ENCODE results near the gene SIN3B.

The SIN3B gene

GRCh38 chr19:16899566-16900075 is 70.4 kb downstream of the SIN3B start:
- Mint-ChIP-seq H3K36me3 (peaks cover 26% of the 10 kb centered on the region), H3K4me1 (peaks cover 8% of the 10 kb centered on the region), H3K9me3 (no peaks in the 10 kb centered on the region), H3K27ac (peak overlapping the region; percentile 29), H3K4me3 (peak overlapping the region; percentile 61)
- DNase-seq (ENCODE audit: low spot score in 2 of 2) (no peak), ATAC-seq (peak; percentile 50)

- Mint-ChIP-seq H3K27ac (no peak overlapping the region), H3K4me1 (peaks cover 8% of the 10 kb centered on the region), H3K4me3 (no peak overlapping the region), H3K9me3 (no peaks in the 10 kb centered on the region), H3K36me3 (peaks cover 17% of the 10 kb centered on the region)
- DNase-seq (ENCODE audit: low spot score in 2 of 2) (no peak), ATAC-seq (no peak)
Measured at GRCh38 chr19:16901491-16902175, 72.4 kb downstream of the SIN3B start.

DNA sequence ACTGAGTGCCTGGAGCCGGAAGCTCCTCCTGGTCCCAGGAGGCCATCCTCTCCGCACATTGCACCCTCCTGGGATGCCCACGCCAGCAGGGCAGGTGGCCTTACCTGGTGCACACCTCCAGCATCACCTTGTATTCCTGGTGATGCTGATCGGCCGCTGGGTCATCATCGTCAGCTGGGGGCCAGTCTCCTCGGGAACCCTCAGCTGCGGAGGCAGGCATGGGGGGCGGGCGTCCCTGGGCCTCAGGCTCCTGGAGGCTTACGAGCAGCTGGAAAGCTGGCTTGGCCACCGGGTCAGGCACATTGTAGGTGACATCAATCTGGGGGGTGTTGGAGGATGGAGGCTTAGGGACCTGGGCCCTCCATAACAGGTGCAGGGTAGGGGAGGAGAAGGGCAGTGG is 73.3 kb downstream of the SIN3B start:
- peaks cover 8% of the 10 kb centered on the region for H3K36me3 Mint-ChIP-seq
- H3K27ac Mint-ChIP-seq, result no peak overlapping the region
- H3K4me3 Mint-ChIP-seq, result no peak overlapping the region
- no peaks in the 10 kb centered on the region for H3K9me3 Mint-ChIP-seq
- peaks cover 8% of the 10 kb centered on the region for H3K4me1 Mint-ChIP-seq
- no peak for DNase-seq (ENCODE audit: low spot score in 2 of 2)
- ATAC-seq, result no peak

- Mint-ChIP-seq H3K9me3 (no peaks in the 10 kb centered on the region), H3K27ac (no peak overlapping the region), H3K36me3 (peaks cover 6% of the 10 kb centered on the region), H3K4me3 (no peak overlapping the region), H3K4me1 (peaks cover 8% of the 10 kb centered on the region)
- no peak for DNase-seq (ENCODE audit: low spot score in 2 of 2)
- ATAC-seq, result no peak
Measured at GRCh38 chr19:16903347-16903746, 74.1 kb downstream of the SIN3B start.

- Mint-ChIP-seq H3K4me1 (peaks cover 6% of the 10 kb centered on the region), H3K36me3 (peaks cover 4% of the 10 kb centered on the region), H3K9me3 (no peaks in the 10 kb centered on the region), H3K27ac (no peak overlapping the region), H3K4me3 (no peak overlapping the region)
- no peak for DNase-seq (ENCODE audit: low spot score in 2 of 2)
- no peak for ATAC-seq
Measured at GRCh38 chr19:16904599-16904998, 75.4 kb downstream of the SIN3B start.

- H3K4me1 Mint-ChIP-seq, result no peaks in the 10 kb centered on the region
- H3K27ac Mint-ChIP-seq, result no peak overlapping the region
- no peak for ATAC-seq
- peaks cover 13% of the 10 kb centered on the region for H3K9me3 Mint-ChIP-seq
- DNase-seq (ENCODE audit: low spot score in 2 of 2), result no peak
- H3K4me3 Mint-ChIP-seq, result no peak overlapping the region
- no peaks in the 10 kb centered on the region for H3K36me3 Mint-ChIP-seq
Measured at GRCh38 chr19:16908759-16909158, 79.6 kb downstream of the SIN3B start.

DNA sequence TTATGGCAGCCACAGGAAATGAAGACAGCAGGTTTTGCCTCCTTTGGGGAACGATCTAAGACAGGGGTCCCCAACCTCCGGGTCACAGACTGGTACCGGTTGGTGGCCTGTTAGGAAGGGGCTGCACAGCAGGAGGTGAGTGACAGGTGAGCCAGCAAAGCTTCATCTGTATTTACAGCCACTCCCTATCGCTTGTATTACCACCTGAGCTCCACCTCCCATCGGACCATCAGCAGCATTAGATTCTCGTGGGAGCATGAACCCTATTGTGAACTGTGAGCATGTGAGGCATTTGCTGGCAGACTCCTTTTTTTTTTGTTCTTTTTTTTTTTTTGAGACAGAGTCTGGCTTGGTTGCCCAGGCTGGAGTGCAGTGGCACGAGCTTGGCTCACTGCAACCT is 81.8 kb downstream of the SIN3B start:
- H3K4me3 Mint-ChIP-seq, result no peak overlapping the region
- no peaks in the 10 kb centered on the region for H3K4me1 Mint-ChIP-seq
- H3K36me3 Mint-ChIP-seq, result no peaks in the 10 kb centered on the region
- H3K9me3 Mint-ChIP-seq, result peaks cover 13% of the 10 kb centered on the region
- H3K27ac Mint-ChIP-seq, result no peak overlapping the region
- DNase-seq (ENCODE audit: low spot score in 2 of 2) (no peak), ATAC-seq (no peak)

GRCh38 chr19:16912780-16913179 is 83.6 kb downstream of the SIN3B start:
- H3K27ac Mint-ChIP-seq, result no peak overlapping the region
- no peaks in the 10 kb centered on the region for H3K4me1 Mint-ChIP-seq
- H3K4me3 Mint-ChIP-seq, result no peak overlapping the region
- peaks cover 13% of the 10 kb centered on the region for H3K9me3 Mint-ChIP-seq
- no peaks in the 10 kb centered on the region for H3K36me3 Mint-ChIP-seq
- no peak for ATAC-seq
- DNase-seq (ENCODE audit: low spot score in 2 of 2), result no peak

DNA sequence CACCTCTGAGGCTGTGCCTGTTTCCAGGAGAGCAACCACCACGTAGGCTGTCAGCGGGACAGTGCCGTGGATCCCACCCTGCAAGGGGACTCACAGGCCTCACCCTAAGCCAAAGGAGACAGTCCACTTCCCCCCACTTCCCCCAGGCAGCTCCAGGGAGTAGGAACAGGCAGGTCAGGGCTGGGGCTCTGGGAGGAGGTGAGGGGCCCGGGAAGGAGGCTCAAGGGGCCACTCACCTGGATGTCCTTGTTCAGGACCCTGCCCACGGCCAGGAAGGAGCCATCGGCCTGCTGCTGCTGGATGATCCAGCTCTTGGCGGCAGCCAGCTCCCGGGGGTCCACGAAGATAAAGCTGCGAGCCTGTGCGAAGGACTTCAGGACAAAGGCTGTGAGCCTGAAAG is 85.2 kb downstream of the SIN3B start:
- Mint-ChIP-seq H3K36me3 (no peaks in the 10 kb centered on the region), H3K4me1 (no peaks in the 10 kb centered on the region), H3K4me3 (no peak overlapping the region), H3K9me3 (peaks cover 13% of the 10 kb centered on the region), H3K27ac (no peak overlapping the region)
- ATAC-seq (no peak), DNase-seq (ENCODE audit: low spot score in 2 of 2) (no peak)

GRCh38 chr19:16915135-16915534 is 85.9 kb downstream of the SIN3B start:
- Mint-ChIP-seq H3K27ac (no peak overlapping the region), H3K4me3 (no peak overlapping the region), H3K36me3 (no peaks in the 10 kb centered on the region), H3K9me3 (peaks cover 13% of the 10 kb centered on the region), H3K4me1 (no peaks in the 10 kb centered on the region)
- no peak for DNase-seq (ENCODE audit: low spot score in 2 of 2)
- ATAC-seq, result no peak

- no peak overlapping the region for H3K27ac Mint-ChIP-seq
Measured at GRCh38 chr19:16915734-16916133, 86.5 kb downstream of the SIN3B start.

DNA sequence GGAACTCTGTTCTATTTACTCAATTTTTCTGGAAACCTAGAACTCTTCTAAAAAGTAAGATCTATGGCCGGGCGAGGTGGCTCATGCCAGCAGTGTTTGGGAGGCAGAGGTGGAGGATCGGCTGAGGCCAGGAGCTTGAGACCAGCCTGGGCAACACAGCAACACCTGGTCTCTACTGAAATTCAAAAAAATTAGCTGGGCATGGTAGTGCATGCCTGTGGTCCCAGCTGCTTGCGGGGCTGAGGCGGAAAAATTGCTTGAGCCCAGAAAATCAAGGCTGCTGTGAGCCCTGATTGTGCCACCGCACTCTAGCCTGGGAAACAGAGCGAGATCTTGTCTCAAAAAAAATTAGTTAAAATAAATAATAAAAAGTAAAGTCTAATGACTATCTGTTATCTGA is 88.2 kb downstream of the SIN3B start:
- ATAC-seq, result no peak
- no peaks in the 10 kb centered on the region for H3K36me3 Mint-ChIP-seq

More at GRCh38 chr19:16915734-16916133, 86.5 kb downstream of the SIN3B start:
- DNase-seq (ENCODE audit: low spot score in 2 of 2) (no peak), ATAC-seq (no peak)
- Mint-ChIP-seq H3K36me3 (no peaks in the 10 kb centered on the region), H3K4me3 (no peak overlapping the region), H3K4me1 (no peaks in the 10 kb centered on the region), H3K9me3 (peaks cover 13% of the 10 kb centered on the region)

GRCh38 chr19:16919496-16919895 is 90.3 kb downstream of the SIN3B start:
- DNase-seq (ENCODE audit: low spot score in 2 of 2) (no peak), ATAC-seq (no peak)
- H3K4me3 Mint-ChIP-seq, result no peak overlapping the region
- no peaks in the 10 kb centered on the region for H3K36me3 Mint-ChIP-seq
- no peaks in the 10 kb centered on the region for H3K4me1 Mint-ChIP-seq
- no peak overlapping the region for H3K27ac Mint-ChIP-seq
- no peaks in the 10 kb centered on the region for H3K9me3 Mint-ChIP-seq

More for the DNA sequence above, 88.2 kb downstream of the SIN3B start:
- Mint-ChIP-seq H3K4me3 (no peak overlapping the region), H3K9me3 (peaks cover 10% of the 10 kb centered on the region), H3K4me1 (no peaks in the 10 kb centered on the region), H3K27ac (no peak overlapping the region)
- no peak for DNase-seq (ENCODE audit: low spot score in 2 of 2)

GRCh38 chr19:16920816-16921529 is 91.8 kb downstream of the SIN3B start:
- peaks cover 8% of the 10 kb centered on the region for H3K9me3 Mint-ChIP-seq
- H3K4me3 Mint-ChIP-seq, result no peak overlapping the region
- H3K36me3 Mint-ChIP-seq, result no peaks in the 10 kb centered on the region
- no peaks in the 10 kb centered on the region for H3K4me1 Mint-ChIP-seq
- DNase-seq (ENCODE audit: low spot score in 2 of 2) (no peak), ATAC-seq (no peak)
- no peak overlapping the region for H3K27ac Mint-ChIP-seq

DNA sequence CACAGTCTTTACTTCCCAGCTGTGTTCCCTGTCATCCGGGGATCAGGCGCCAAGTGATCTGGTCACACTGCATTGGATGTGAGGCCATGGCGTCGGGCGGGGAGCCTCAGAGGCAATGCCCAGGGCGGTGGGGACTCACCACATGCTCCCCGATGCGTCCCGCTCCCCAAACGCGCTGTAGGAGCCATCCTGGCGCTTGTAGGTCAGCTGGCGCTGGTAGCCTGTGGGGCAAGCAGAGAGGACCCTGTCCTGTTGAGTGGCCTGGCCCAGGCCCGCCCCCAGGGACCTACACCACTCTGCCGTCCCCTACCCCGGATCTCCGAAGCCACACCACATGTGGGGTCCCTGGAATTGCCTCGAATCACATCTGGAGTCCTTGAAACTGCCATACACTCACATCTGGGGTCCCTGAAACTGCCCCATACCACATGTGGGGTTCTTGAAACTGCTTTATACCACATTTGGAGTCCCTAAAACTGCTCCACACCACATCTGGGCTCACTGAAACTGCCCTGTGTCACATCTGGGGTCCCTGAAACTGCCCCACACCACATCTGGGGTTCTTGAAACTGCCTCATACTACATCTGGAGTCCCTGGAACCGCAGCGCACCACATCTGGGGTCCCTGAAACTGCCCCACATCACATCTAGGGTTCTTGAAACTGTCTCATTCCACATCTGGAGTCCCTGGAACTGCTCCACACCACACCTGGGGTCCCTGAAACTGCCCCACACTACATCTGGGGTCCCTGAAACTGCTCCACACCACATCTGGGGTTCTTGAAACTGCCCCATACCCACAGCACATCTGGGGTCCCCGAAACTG is 92.8 kb downstream of the SIN3B start:
- no peak overlapping the region for H3K4me3 Mint-ChIP-seq

More for the DNA sequence above, 92.8 kb downstream of the SIN3B start:
- Mint-ChIP-seq H3K27ac (no peak overlapping the region), H3K4me1 (no peaks in the 10 kb centered on the region), H3K9me3 (peaks cover 13% of the 10 kb centered on the region), H3K36me3 (no peaks in the 10 kb centered on the region)
- ATAC-seq (no peak), DNase-seq (ENCODE audit: low spot score in 2 of 2) (no peak)
